GM12878 (cell line): ENCODE measurements around the gene TRPM5. TPM values are rescaled to one million over a fixed set of nuclear protein-coding genes. Genes with fewer than 3 reads are reported as not detected.

ENCODE experiments used
- ATAC-seq: fragments of 200-7000 bp; cut with Tn5 transposase; 3 replicates; pipeline ENCODE4 v1.9.1; 2020; ENCODE audit warnings: mild to moderate bottlenecking, moderate library complexity
- BruUV-seq: library from RNA; stranded (reverse); fragments of 400-500 nt; replicated peaks from 2 replicates; lab custom pipeline; 2021; lab: Mats Ljungman, UMichigan
- CTCF ChIA-PET: fragments of 300-600 bp; sonication (Branson Sonifier 250); formaldehyde crosslinking; extraction: SDS; loops from one replicate; lab custom pipeline; 2021; ENCODE audit warnings: inconsistent platforms; lab: Yijun Ruan, JAX
- POLR2A ChIA-PET: fragments of 350-600 bp; formaldehyde crosslinking; extraction: SDS; loops from one replicate; lab custom pipeline; 2021; ENCODE audit warnings: inconsistent platforms; lab: Charles Lee
- RAD21 ChIA-PET: fragments of 300-600 bp; sonication (Branson Sonifier 250); formaldehyde crosslinking; loops from one replicate; lab custom pipeline; 2023; ENCODE audit warnings: antibody characterized with exemption; ENCODE audit not compliant: unreplicated experiment; lab: Charles Lee
- SMC1A ChIA-PET: fragments of 300-600 bp; sonication (Branson Sonifier 250); formaldehyde crosslinking; loops from one replicate; lab custom pipeline; 2023; ENCODE audit not compliant: unreplicated experiment, uncharacterized antibody; lab: Charles Lee
- DNase-seq: peaks from one replicate; pipeline ENCODE4 v3.0.0-alpha.2; 2011; ENCODE audit warnings: low read depth, low spot score
- FAIRE-seq: peaks from 3 replicates; lab custom pipeline; 2011; peaks lifted over from hg19 to GRCh38; lab: Jason Lieb, UNC
- H2AFZ ChIP-seq: 2 replicates; pipeline ENCODE4 v1.6.0; 2011; ENCODE audit warnings: low read depth, low read length, control low read depth; ENCODE audit not compliant: control insufficient read depth
- H3K27ac ChIP-seq: 2 replicates; pipeline ENCODE4 v1.5.1; 2011; ENCODE audit warnings: control low read depth; ENCODE audit not compliant: control insufficient read depth, insufficient read depth
- H3K27me3 ChIP-seq, 2 experiments: replicated peaks in 1 of 2; 2 replicates each; pipeline versions ENCODE4 v1.6.0 to v1.6.1; 2011; ENCODE audit warnings: low read length in 1 of 2; ENCODE audit not compliant: control insufficient read depth in 2 of 2, insufficient read depth in 2 of 2
- H3K36me3 ChIP-seq, 2 experiments: 2 replicates each; pipeline ENCODE4 v1.5.1; 2011; ENCODE audit warnings: low read length in 1 of 2; ENCODE audit not compliant: control insufficient read depth in 2 of 2, insufficient read depth in 2 of 2
- H3K4me1 ChIP-seq: 2 replicates; pipeline ENCODE4 v1.6.1; 2011; ENCODE audit warnings: mild to moderate bottlenecking, low read length, moderate library complexity, mixed read lengths; ENCODE audit not compliant: control insufficient read depth, insufficient read depth
- H3K4me2 ChIP-seq: 2 replicates; pipeline ENCODE4 v1.6.0; 2011; ENCODE audit warnings: control low read depth; ENCODE audit not compliant: control insufficient read depth, insufficient read depth
- H3K4me3 ChIP-seq: fragments of 200-600 bp; sonication (generic); 2 replicates; pipeline ENCODE4 v1.5.1; 2016
- H3K79me2 ChIP-seq: 2 replicates; pipeline ENCODE4 v1.6.0; 2011; ENCODE audit warnings: low read length; ENCODE audit not compliant: control insufficient read depth, insufficient read depth
- H3K9ac ChIP-seq: 2 replicates; pipeline ENCODE4 v1.8.0; 2011; ENCODE audit warnings: low read length, control low read depth, mixed read lengths; ENCODE audit not compliant: control insufficient read depth, insufficient read depth
- H3K9me3 ChIP-seq: replicated peaks from 3 replicates; pipeline ENCODE4 v1.5.1; 2011; ENCODE audit warnings: mild to moderate bottlenecking, low read length; ENCODE audit not compliant: control insufficient read depth, insufficient read depth
- H4K20me1 ChIP-seq: 2 replicates; pipeline ENCODE4 v1.6.0; 2011; ENCODE audit not compliant: control insufficient read depth, insufficient read depth
- POLR2A ChIP-seq: IDR thresholded peaks from 2 replicates; pipeline ENCODE4 v1.6.1; 2011; ENCODE audit warnings: low read depth, mild to moderate bottlenecking, low read length
- ZBTB11 ChIP-seq: fragments of 450-650 bp; formaldehyde crosslinking; IDR thresholded peaks from 2 replicates; pipeline ENCODE4 v1.5.0; 2022; ENCODE audit warnings: mild to moderate bottlenecking, missing genetic modification characterization
- WGBS: methylation state at CpG from one replicate; pipeline ENCODE4 v1.1.6; 2016; ENCODE audit warnings: low lambda C conversion rate; ENCODE audit not compliant: insufficient replicate concordance, insufficient coverage; ENCODE audit errors: missing lambda C conversion rate; 5-methylcytosine and 5-hydroxymethylcytosine counted together
- in situ Hi-C: fragments of 300-500 bp; cut with MboI; formaldehyde crosslinking; loops from 9 replicates; pipeline ENCODE4 v1.14.3; 2018; ENCODE audit warnings: mixed read lengths
- intact Hi-C: fragments of 100-400 bp; cut with micrococcal nuclease; formaldehyde crosslinking; loops from one replicate; pipeline ENCODE4 v1.14.2; 2022; ENCODE audit not compliant: unreplicated experiment
- polyA plus RNA-seq, 11 experiments: library from polyadenylated mRNA; depleted of rRNA in 4 of 11; unstranded in 6 of 11; stranded (reverse) in 5 of 11; fragments of >200 nt; fragmentation: Nextera tagmentation in 4 of 11; fragmentation: Illumina TruSeq in 1 of 11; extraction: Ambion mirVana in 4 of 11; extraction: Trizol in 1 of 11; gene quantifications; 1 replicate in 1 of 11; 2 replicates in 10 of 11; pipeline versions ENCODE4 v1.2.1 to v1.2.3, GENCODE V29; 2011 to 2016; ENCODE audit warnings: inconsistent platforms in 2 of 11, missing spikeins in 2 of 11, low read depth in 1 of 11
- total RNA-seq, 4 experiments: library from RNA; depleted of rRNA in 3 of 4; stranded (reverse); fragments of >200 nt in 3 of 4; fragmentation: Illumina TruSeq in 1 of 4; extraction: Trizol in 1 of 4; gene quantifications; 2 replicates each; pipeline versions ENCODE4 v1.2.1 to v1.2.3, GENCODE V29; 2013 to 2021

The TRPM5 gene
- total and polyA plus RNA-seq, 10 of the 15 experiments (the other 5 are each of a cell fraction or from before 2014, with no cell fraction given): not detected

DNA sequence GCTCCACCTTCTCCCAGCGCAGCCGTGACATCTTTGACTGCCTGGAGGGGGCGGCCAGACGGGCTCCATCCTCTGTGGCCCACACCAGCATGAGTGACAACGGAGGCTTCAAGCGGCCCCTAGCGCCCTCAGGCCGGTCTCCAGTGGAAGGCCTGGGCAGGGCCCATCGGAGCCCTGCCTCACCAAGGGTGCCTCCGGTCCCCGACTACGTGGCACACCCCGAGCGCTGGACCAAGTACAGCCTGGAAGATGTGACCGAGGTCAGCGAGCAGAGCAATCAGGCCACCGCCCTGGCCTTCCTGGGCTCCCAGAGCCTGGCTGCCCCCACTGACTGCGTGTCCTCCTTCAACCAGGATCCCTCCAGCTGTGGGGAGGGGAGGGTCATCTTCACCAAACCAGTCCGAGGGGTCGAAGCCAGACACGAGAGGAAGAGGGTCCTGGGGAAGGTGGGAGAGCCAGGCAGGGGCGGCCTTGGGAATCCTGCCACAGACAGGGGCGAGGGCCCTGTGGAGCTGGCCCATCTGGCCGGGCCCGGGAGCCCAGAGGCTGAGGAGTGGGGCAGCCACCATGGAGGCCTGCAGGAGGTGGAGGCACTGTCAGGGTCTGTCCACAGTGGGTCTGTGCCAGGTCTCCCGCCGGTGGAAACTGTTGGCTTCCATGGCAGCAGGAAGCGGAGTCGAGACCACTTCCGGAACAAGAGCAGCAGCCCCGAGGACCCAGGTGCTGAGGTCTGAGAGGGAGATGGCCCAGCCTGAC is 41.2 kb downstream of the TRPM5 start:
- in situ Hi-C loops: no loop called here
- no TSS peak for BruUV-seq
- 96% methylated on average over 31 of the region's 31 CpGs for WGBS
- ATAC-seq (no peak), FAIRE-seq (no peak), DNase-seq (no peak)
- H3K4me3 ChIP-seq: no peak overlapping the region
- intact Hi-C loops: loop anchor here (5.0 kb wide), 1 partner anchor 551 kb away; the partner anchor contains the start of gene LSP1
- H3K9me3 ChIP-seq: no peaks in the 10 kb centered on the region
- RAD21 ChIA-PET: no interaction called here
- peaks cover 2 to 5% of the 10 kb centered on the region in 2 experiments; a peak in 3 of 4 replicates for H3K36me3 ChIP-seq
- H3K79me2 ChIP-seq: peaks cover 24% of the 10 kb centered on the region
- TF ChIP-seq POLR2A (peak; percentile 40), ZBTB11 (CRISPR knock-in tag) (no peak)
- TF ChIP-seq, all 136 proteins: peak for 1
- no peak overlapping the region for H2AFZ ChIP-seq
- no peaks in the 10 kb centered on the region for H3K27me3 ChIP-seq
- ChIA-PET CTCF (interaction anchor here (1.1 kb wide), 1 partner anchor 16 kb away, joined by 3 read pairs; no protein-coding TSS in a partner anchor), SMC1A (no interaction called here), POLR2A (no interaction called here)
- H3K9ac ChIP-seq: no peak overlapping the region
- no peak overlapping the region for H3K27ac ChIP-seq
- H3K4me2 ChIP-seq: no peak overlapping the region
- no peaks in the 10 kb centered on the region for H4K20me1 ChIP-seq
- peaks cover 10% of the 10 kb centered on the region for H3K4me1 ChIP-seq
